A673 (cell line): ENCODE measurements around the gene KDF1. TPM values are rescaled to one million over a fixed set of nuclear protein-coding genes. Genes with fewer than 3 reads are reported as not detected.
"Not testable (repeated sequence)": the region's sequence is repeated elsewhere in the genome, so short reads cannot be mapped to it uniquely, and the experiment has no call there.

Source experiments
- BruUV-seq: library from RNA; stranded (reverse); fragments of 400-500 nt; replicated peaks from 2 replicates; lab custom pipeline; 2021; lab: Mats Ljungman, UMichigan
- CTCF ChIA-PET: fragments of 300-600 bp; sonication (Branson Sonifier 250); formaldehyde crosslinking; loops from one replicate; lab custom pipeline; 2022; ENCODE audit warnings: antibody characterized with exemption; lab: Charles Lee
- POLR2A ChIA-PET: fragments of 300-600 bp; sonication (Branson Sonifier 250); formaldehyde crosslinking; loops from one replicate; lab custom pipeline; 2022; ENCODE audit warnings: antibody characterized with exemption; ENCODE audit not compliant: low non-redundant PET; lab: Charles Lee
- DNase-seq: peaks from one replicate; pipeline ENCODE4 v3.0.0-alpha.2; 2015; ENCODE audit warnings: low spot score
- H3K27ac ChIP-seq: fragments of 200-600 bp; sonication (generic); 2 replicates; pipeline ENCODE4 v1.5.1; 2016; ENCODE audit warnings: mixed run types, low read depth, mild to moderate bottlenecking, mixed read lengths, antibody characterized with exemption, low read length; ENCODE audit not compliant: poor library complexity, severe bottlenecking
- H3K27me3 ChIP-seq: fragments of 200-600 bp; sonication (generic); replicated peaks from 2 replicates; pipeline ENCODE4 v1.6.1; 2017; ENCODE audit warnings: mixed run types, low read depth, mild to moderate bottlenecking, mixed read lengths, antibody characterized with exemption, low read length; ENCODE audit not compliant: insufficient read depth, poor library complexity
- H3K36me3 ChIP-seq: fragments of 200-600 bp; sonication (generic); 2 replicates; pipeline ENCODE4 v1.6.1; 2016; ENCODE audit warnings: mixed run types, mild to moderate bottlenecking, mixed read lengths, antibody characterized with exemption, low read length; ENCODE audit not compliant: insufficient read depth, poor library complexity, severe bottlenecking
- H3K4me1 ChIP-seq: fragments of 200-600 bp; sonication (generic); 2 replicates; pipeline ENCODE4 v1.6.1; 2017; ENCODE audit warnings: mixed run types, mild to moderate bottlenecking, mixed read lengths, antibody characterized with exemption, low read length; ENCODE audit not compliant: insufficient read depth, poor library complexity, severe bottlenecking
- H3K4me3 ChIP-seq: fragments of 200-600 bp; sonication (generic); 2 replicates; pipeline ENCODE4 v1.5.1; 2016; ENCODE audit warnings: low read depth, mixed run types, mild to moderate bottlenecking, mixed read lengths, low read length; ENCODE audit not compliant: poor library complexity, severe bottlenecking
- H3K9me3 ChIP-seq: fragments of 200-600 bp; sonication (generic); 2 replicates; pipeline ENCODE4 v1.6.1; 2016; ENCODE audit warnings: mixed run types, low read depth, mild to moderate bottlenecking, mixed read lengths, antibody characterized with exemption, low read length; ENCODE audit not compliant: poor library complexity, severe bottlenecking
- CTCF ChIP-seq: fragments of 300-800, 200-600 bp; sonication (generic); conservative IDR thresholded peaks from 2 replicates; pipeline ENCODE4 v1.5.1; 2017; ENCODE audit warnings: low read depth, mild to moderate bottlenecking, antibody characterized with exemption, low read length, moderate library complexity, mixed read lengths
- EZH2 ChIP-seq: fragments of 200-600 bp; sonication (generic); IDR thresholded peaks from 2 replicates; pipeline ENCODE4 v1.6.1; 2017; ENCODE audit warnings: borderline replicate concordance, low read depth, mild to moderate bottlenecking, mixed read lengths, antibody characterized with exemption, low read length; ENCODE audit not compliant: poor library complexity, severe bottlenecking
- intact Hi-C: fragments of 100-400 bp; cut with micrococcal nuclease; formaldehyde crosslinking; loops from one replicate; pipeline ENCODE4 v1.10.0; 2022; ENCODE audit not compliant: unreplicated experiment
- total RNA-seq: library from RNA; stranded (reverse); gene quantifications from 2 replicates; pipeline ENCODE4 v1.2.3, GENCODE V29; 2021

KDF1 gene
- total RNA-seq, 1 experiment from 2014 or later = not detected

GRCh38 chr1:26991310-26992116 lies 31.2 kb upstream of the KDF1 start:
- no peak for DNase-seq
- peaks cover 5% of the 10 kb centered on the region for H3K4me1 ChIP-seq
- BruUV-seq = no TSS peak
- TF ChIP-seq EZH2 (no peak), CTCF (no peak)
- H3K4me3 ChIP-seq = no peak overlapping the region
- intact Hi-C loops = no loop called here
- ChIA-PET CTCF (no interaction called here), POLR2A (no interaction called here)
- no peaks in the 10 kb centered on the region for H3K9me3 ChIP-seq
- no peak overlapping the region for H3K27ac ChIP-seq
- H3K27me3 ChIP-seq = peaks cover 16% of the 10 kb centered on the region
- H3K36me3 ChIP-seq = no peaks in the 10 kb centered on the region

GRCh38 chr1:26989403-26990109 lies 29.3 kb upstream of the KDF1 start:
- BruUV-seq, POLR2A ChIA-PET, H3K9me3 ChIP-seq, intact Hi-C loops, H3K27me3 ChIP-seq, H3K4me3 ChIP-seq, DNase-seq, H3K36me3 ChIP-seq, H3K27ac ChIP-seq, H3K4me1 ChIP-seq: not testable (repeated sequence)
- CTCF ChIA-PET = interaction anchor here (0.6 kb wide), 1 partner anchor 54 kb away, joined by 3 read pairs; no protein-coding TSS in a partner anchor

- ChIA-PET CTCF (no interaction called here), POLR2A (interaction anchor here (0.5 kb wide), 1 partner anchor 127 kb away, joined by 6 read pairs; no protein-coding TSS in a partner anchor)
- Histone ChIP-seq H3K27ac (no peak overlapping the region), H3K36me3 (no peaks in the 10 kb centered on the region), H3K27me3 (no peaks in the 10 kb centered on the region), H3K4me3 (no peak overlapping the region), H3K9me3 (no peaks in the 10 kb centered on the region), H3K4me1 (no peaks in the 10 kb centered on the region)
- intact Hi-C loops = no loop called here
- TF ChIP-seq EZH2 (no peak), CTCF (no peak)
- no TSS peak for BruUV-seq
- no peak for DNase-seq
Observed at GRCh38 chr1:26986658-26987057, 26.4 kb upstream of the KDF1 start.
